Fibroblast of skin of abdomen (primary cell): ENCODE results near the gene UBE2L3. TPM values are rescaled to one million over a fixed set of nuclear protein-coding genes. Genes with fewer than 3 reads are reported as not detected.
"Not testable (repeated sequence)": the region's sequence is repeated elsewhere in the genome, so short reads cannot be mapped to it uniquely, and the experiment has no call there.

Source experiments
- DNase-seq: peaks from one replicate; pipeline ENCODE4 v3.0.0-alpha.2; 2013
- polyA plus RNA-seq, 2 experiments: library from polyadenylated mRNA; unstranded; fragments of 120-200 nt; gene quantifications; one replicate each; pipeline ENCODE4 v1.2.1, GENCODE V29; 2013; ENCODE audit not compliant: insufficient read length in 2 of 2

The UBE2L3 gene
- 49.2 TPM for polyA plus RNA-seq (2013, experiment 1 of 2; ENCODE audit: insufficient read length)
- 49.6 TPM for polyA plus RNA-seq (2013, experiment 2 of 2; ENCODE audit: insufficient read length)

- DNase-seq: peak; percentile 83
Observed at GRCh38 chr22:21567456-21568346, at the start of gene UBE2L3. Gene UBE2L3 (plus strand): TSS chr22:21567714. CDS start chr22:21567745, 31 bp downstream.

DNA sequence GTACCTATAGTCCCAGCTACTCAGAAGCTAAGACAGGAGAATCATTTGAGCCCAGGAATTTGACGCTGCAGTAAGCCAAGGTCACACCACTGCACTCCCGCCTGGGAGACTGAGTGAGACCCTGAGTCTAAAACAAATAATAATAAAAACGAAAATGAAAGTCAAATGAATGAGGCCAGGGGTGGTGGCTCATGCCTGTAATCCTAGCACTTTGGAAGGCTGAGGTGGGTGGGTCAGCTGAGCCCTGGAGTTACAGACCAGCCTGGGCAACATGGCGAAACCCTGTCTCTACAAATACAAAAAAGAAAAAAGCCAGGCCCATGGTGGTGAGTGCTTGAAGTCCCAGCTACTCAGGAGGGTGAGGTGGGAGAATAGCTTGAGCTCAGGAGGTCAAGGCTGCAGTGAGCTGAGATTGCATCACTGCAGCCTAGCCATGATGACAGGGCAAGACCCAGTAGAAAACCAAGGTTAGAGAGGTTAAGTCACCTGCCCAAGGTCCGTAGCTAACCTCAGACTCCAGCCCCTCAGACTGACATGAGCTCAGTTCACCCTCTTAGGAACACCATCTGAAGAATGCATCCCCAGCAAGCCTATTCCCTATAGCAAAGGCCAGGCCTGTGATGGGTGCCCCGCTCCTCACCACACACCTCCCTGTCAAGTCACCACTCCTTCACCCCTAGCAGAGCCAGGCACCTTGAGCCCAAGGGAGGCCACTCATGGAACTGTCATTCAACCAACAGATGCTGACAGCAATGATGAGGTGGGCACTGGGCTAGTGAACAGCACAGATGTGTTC lies 40.6 kb upstream of the UBE2L3 start:
- DNase-seq: not testable (repeated sequence)

- DNase-seq: not testable (repeated sequence)
Observed at GRCh38 chr22:21531525-21531924, 36.0 kb upstream of the UBE2L3 start.

DNA sequence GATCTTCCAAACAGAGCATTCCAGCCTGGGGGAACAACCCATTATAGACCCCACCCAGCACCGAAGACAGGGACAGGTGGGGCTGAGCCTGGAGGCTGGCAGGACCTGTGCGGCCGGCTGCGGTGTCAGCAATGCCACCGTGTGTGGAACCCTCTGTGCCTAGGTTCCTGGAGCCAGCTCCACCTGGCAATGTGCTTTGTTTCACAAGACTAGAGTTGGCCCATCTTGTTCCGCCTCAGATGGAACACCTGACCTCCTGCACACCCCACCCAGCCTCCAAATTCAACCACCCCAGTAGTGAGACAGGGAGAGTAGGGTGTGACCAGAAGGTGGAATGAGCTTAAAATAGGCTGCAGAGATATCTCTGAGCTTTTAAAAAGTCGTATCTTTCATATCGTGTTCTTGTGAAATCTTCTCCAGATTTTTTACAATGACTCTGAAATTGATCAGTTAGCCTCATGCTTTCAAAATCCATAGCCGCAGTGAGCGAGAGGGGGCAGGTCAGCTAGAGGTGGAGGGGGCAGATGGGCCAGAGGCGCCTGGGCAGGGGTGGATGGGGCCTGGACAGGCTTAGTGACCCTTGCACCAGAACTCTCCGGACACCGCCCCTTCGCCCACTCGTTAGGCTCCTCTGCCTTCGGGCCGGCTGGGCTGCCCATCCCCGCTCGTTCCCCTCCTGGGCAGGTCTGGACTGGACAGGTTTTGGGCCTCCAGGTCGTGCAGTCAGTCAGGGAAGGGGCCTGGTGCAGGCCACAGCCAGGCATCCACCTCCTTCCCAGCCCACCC lies 34.5 kb upstream of the UBE2L3 start:
- not testable (repeated sequence) for DNase-seq

DNA sequence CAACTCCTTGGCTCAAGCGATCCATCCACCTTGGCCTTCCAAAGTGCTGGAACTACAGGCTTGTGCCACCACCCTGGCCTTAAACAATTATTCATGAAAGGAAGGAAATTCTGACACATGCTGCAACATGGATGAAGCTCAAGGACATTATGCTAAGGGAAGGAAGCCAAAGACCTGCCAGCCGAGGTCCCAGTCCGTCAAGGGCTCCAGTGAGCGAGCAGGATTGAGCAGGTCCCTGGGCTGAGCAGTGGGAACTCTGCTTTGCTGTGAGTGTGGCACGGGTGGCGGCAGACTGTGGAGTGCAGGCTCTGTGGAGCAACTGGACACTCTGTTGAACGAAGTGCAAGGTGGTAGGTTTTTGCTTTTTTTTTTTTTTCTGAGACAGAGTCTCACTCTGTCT lies 27.7 kb upstream of the UBE2L3 start:
- not testable (repeated sequence) for DNase-seq

DNA sequence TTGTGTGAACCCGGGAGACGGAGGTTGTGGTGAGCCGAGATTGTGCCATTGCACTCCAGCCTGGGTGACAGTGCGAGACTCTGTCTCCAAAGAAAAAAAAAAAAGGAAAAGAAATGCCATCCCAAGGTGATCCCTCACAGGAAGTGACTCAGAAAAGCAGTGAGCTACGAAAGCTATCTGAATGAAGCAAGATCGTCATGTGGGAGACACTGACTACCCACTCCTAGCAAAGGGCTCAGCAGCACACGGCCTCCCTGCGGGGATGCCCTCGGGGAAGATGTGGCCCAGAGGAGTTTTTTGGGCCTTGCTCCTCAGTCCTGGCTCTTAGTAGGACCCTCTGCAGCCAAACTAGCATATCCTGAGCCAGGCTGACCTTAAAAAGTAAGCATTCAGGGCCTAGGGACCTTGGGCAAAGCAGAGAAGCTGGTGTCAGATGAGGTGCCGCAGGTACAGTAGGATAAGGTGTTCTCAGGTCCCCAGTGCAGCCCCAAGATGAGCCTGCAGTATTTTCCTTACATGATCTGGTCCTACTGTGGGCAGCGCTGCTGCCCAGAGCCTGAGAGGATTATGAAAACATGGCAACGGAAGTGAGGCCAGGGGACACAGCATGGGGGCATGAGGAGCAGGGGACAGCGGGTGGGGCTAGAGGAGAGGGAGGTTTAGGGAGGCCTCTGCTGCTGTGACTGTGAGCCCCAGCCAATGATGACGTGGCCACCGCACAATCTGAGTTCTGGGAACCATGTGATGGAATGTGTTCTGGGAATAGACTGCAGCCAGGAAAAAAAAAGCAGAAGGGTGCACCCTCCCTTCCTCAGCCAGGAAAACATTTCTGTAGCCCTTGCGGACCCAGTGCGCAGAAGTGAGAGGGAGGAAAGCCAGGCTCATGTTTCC lies 22.8 kb upstream of the UBE2L3 start:
- DNase-seq: not testable (repeated sequence)

DNA sequence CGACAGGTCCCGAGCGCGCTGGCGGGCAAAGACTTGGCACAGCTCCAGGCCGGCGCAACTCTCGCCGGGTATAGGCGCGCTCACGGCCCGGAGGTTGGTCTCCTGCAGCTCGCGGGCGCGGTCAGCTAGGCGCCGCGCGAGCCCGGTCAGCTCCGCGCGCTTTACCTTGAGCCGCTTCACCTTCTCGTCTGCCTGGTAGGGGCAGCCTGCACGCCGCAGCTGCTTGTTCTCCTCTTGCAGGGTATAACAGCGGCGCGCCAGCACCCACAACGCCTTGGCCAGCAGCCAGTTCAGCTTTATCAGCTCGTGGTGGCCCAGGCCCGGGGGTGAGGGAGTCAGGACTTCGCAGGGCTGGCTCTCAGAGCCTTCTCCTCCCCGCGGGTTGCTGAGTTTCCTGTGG lies 18.0 kb upstream of the UBE2L3 start:
- not testable (repeated sequence) for DNase-seq

- not testable (repeated sequence) for DNase-seq
Observed at GRCh38 chr22:21550008-21550677, 17.4 kb upstream of the UBE2L3 start.

- DNase-seq: not testable (repeated sequence)
Observed at GRCh38 chr22:21550678-21551047, 16.9 kb upstream of the UBE2L3 start.

DNA sequence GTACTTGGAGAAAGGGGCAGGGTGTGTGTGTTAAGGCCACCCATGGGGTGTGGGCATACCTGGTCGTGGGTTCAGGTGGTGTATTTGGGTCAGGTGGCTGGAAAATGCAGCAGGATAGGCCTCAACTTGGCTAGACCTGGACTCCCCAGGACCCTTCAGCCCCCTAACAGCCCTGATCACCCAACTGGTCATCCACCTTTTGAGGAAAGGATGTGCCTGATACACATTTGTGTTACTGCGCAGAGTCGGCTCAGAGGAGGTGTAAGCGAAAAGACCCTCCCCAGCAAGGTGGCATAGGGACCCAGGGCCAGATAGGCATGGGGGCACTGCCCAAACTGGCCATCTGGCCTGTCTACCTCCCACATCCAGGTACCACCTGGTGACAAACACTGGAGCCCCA lies 16.2 kb upstream of the UBE2L3 start, which contains the start of gene RIMBP3C:
Gene RIMBP3C (minus strand): TSS at position 101 of the 400 bp plus-strand sequence. CDS start 485 bp downstream, outside the sequence.
- not testable (repeated sequence) for DNase-seq

DNA sequence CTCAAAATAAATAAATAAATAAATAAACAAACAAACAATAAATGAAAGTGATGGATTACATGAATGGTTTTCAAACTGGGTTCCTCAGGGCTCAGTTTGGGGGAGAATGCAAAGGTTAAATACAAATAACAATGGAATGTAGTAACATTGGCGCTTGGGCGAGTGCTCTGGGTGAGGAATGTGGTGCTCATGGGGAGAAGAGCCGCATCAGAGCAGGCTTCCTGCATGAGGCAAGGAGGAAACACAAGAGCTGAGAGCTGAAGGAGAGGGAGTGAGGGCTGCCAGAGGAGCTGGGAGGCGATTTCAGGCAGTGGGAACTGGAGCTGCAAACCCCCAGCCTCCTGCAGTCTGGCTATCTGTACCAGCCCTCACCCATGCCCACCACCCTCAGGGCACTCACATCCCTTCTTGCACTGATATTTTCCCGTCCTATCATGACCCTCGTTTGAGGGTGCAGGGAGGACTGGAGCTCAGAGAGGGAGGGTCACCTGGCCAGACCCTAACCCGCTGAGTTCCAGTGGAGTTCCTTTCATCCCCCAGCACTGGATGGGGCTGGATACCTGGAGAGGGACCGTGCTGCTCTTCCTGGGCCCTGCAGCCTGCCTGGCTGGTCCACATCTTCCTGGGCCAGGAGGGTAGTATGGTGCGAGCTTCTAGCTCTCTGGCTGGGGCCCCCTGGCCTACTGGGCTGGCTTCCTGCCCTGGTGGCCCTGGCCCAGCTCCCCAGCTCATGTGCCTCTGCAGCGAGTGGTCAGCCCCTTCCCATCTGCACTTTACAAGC lies 8.0 kb upstream of the UBE2L3 start:
- DNase-seq: not testable (repeated sequence)

- not testable (repeated sequence) for DNase-seq
Observed at GRCh38 chr22:21560657-21561056, 6.9 kb upstream of the UBE2L3 start.

- DNase-seq: no peak
Observed at GRCh38 chr22:21563912-21564311, 3.6 kb upstream of the UBE2L3 start.

DNA sequence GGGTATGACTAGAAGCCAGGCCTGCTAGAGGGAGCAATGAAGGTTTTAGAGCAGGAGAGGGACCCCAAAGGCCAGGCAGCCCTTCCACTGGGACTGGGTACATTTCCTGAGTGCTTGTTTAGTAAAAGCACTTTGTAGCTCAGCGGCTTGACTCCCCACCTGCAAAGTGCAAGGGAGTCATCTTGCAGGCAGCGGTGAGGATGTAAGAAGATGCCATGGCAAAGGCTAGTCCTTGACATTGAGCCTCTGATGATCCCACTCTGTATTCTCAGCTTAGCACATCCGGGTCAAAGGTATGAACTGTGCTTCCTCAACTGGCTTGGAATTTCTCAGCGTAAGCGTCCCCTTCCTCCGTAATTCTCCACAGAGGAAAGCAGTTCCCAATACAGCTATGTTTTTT lies 3.1 kb upstream of the UBE2L3 start:
- no peak for DNase-seq

GRCh38 chr22:21568347-21569075 lies 997 bp downstream of the UBE2L3 start:
- DNase-seq: peak; percentile 20

- not testable (repeated sequence) for DNase-seq
Observed at GRCh38 chr22:21569076-21569427, 1.5 kb downstream of the UBE2L3 start.

DNA sequence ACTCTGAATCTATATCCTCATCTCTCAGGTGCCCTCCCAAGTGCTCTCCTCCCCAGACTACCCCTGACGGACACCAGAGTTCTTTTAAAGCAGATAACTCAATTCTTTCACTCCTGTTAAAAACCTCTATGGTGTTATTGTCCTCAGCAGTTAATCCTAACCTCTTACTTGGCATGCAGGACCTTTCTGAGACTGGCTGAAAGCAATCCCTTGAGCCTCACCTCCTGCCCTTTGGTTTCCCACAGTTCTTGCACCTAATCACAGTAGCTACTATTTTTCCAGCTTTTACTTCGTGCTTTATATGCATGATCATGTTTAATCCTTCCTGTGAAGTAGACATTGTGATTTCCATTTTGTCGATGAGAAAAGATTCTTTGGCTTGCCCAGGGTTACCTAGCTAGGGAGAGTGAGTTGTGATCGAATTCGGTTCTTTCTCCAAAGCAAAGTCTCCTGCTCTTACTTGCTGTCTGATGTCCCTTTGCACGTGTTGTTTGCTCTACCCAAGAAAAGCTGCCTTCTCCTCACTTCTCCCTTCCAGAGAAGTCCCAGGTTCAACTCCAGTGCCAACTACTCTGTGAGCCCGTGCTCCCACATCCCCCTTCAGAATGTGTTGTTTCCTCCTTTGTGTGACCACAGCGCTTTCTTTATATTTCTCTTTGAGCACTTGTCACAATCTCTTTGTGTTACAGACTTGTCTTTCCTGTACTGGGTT lies 2.1 kb downstream of the UBE2L3 start:
- DNase-seq: no peak

GRCh38 chr22:21570398-21570797 lies 2.9 kb downstream of the UBE2L3 start:
- DNase-seq: no peak
